HG02610 (cell line): ENCODE measurements around the gene USP14.
"Not testable (repeated sequence)": the region's sequence is repeated elsewhere in the genome, so short reads cannot be mapped to it uniquely, and the experiment has no call there.

ENCODE experiments used
- ATAC-seq: cut with Tn5 transposase; IDR thresholded peaks from one replicate; pipeline ENCODE4 v1.9.1; 2021; ENCODE audit warnings: mild to moderate bottlenecking, moderate library complexity; ENCODE audit not compliant: unreplicated experiment

USP14 gene

GRCh38 chr18:158128-159036, at the start of gene USP14:
Gene USP14 (plus strand): TSS chr18:158557. CDS start chr18:158699, 142 bp downstream.
- peak; percentile 95 for ATAC-seq

- peak; percentile 8 for ATAC-seq
Measured at GRCh38 chr18:108665-109063, 49.7 kb upstream of the USP14 start.

- peak; percentile 19 for ATAC-seq
Measured at GRCh38 chr18:109130-109921, 49.0 kb upstream of the USP14 start.

GRCh38 chr18:109922-110261, 48.5 kb upstream of the USP14 start:
- ATAC-seq = not testable (repeated sequence)

GRCh38 chr18:110351-111201, 47.8 kb upstream of the USP14 start:
- not testable (repeated sequence) for ATAC-seq

GRCh38 chr18:111306-112014, 46.9 kb upstream of the USP14 start:
- no peak for ATAC-seq

- ATAC-seq = not testable (repeated sequence)
Measured at GRCh38 chr18:112015-112733, 46.2 kb upstream of the USP14 start.

- ATAC-seq = not testable (repeated sequence)
Measured at GRCh38 chr18:120539-121260, 37.7 kb upstream of the USP14 start.

GRCh38 chr18:135045-135444, 23.3 kb upstream of the USP14 start:
- ATAC-seq = no peak

GRCh38 chr18:136433-136832, 21.9 kb upstream of the USP14 start:
- ATAC-seq = no peak

- ATAC-seq = no peak
Measured at GRCh38 chr18:137327-137726, 21.0 kb upstream of the USP14 start.

GRCh38 chr18:140670-141266, 17.6 kb upstream of the USP14 start:
- no peak for ATAC-seq

- ATAC-seq = not testable (repeated sequence)
Measured at GRCh38 chr18:142624-143296, 15.6 kb upstream of the USP14 start.

GRCh38 chr18:148841-149240, 9.5 kb upstream of the USP14 start:
- no peak for ATAC-seq

- ATAC-seq = no peak
Measured at GRCh38 chr18:154151-154550, 4.2 kb upstream of the USP14 start.

GRCh38 chr18:155688-156087, 2.7 kb upstream of the USP14 start:
- ATAC-seq = no peak

- no peak for ATAC-seq
Measured at GRCh38 chr18:156514-157230, 1.7 kb upstream of the USP14 start.
